ENCODE results near the gene TP53TG5.
A peak's percentile ranks its signal among the peaks of the same experiment; 100 is the strongest.
"Not testable (repeated sequence)": the region's sequence is repeated elsewhere in the genome, so short reads cannot be mapped to it uniquely, and the experiment has no call there.

TP53TG5 gene

DNA sequence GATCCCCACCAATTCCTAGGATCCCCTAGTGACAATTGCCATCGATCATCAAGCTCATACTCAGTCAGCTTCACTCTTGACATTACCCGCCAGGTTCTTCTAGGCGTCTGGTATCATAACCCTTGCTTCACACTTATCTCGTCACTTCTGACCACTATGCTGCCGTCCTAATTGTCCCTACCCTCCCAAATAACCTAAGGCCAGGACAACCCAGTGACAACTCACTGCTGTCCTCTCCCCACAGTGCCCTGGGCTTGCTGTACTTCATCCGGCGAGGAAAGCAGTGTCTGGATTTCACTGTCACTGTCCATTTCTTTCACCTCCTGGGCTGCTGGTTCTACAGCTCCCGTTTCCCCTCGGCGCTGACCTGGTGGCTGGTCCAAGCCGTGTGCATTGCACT, 11.5 kb downstream of the TP53TG5 start:
- no peak for DNase-seq (ENCODE audit: low read depth in 2 of 2)

DNA sequence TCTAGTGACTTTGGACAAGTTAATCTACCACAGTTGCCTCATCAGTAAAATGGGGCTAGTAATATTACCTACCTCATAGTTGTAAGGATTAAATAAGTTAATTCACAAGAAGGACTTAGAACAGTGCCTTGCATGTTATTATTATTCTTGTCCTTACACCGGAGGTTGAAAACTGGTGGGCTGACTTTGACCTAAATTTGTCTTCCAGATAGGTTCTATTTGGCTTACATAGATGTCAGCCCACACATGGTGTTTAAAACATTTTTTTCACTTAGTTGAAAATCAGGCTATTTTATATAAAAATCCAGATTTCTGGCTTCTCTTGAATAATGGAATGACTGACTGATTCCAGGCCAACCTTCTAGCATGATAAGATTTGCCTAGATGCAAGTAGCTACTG, 11.9 kb downstream of the TP53TG5 start:
- no peak for DNase-seq (ENCODE audit: low read depth in 2 of 2)

DNA sequence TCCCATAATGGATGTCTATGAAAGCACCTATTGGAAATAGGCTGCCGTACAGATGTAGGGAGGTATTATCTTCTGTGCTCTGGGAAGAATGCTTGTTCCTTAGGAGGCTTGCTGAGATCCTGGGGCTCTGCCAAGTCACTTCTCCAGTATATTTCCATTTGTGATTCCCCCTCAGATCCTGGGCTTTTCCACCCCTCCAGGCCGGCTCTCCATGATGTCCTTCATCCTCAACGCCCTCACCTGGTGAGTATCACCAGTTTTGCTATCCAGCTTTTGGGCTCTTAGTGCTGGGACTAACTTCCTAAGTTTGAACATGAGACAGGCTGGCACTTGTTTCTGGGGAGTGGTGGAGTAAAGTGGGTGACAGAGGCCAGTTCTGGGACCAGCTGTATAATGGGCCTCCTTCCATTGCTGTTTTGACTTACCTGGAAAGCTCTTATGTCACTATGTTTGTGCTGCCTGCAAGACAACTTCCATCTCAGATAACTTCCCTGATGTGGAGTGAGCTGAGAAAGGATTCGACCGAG, 12.6 kb downstream of the TP53TG5 start:
- DNase-seq (ENCODE audit: low read depth in 2 of 2): no peak

DNA sequence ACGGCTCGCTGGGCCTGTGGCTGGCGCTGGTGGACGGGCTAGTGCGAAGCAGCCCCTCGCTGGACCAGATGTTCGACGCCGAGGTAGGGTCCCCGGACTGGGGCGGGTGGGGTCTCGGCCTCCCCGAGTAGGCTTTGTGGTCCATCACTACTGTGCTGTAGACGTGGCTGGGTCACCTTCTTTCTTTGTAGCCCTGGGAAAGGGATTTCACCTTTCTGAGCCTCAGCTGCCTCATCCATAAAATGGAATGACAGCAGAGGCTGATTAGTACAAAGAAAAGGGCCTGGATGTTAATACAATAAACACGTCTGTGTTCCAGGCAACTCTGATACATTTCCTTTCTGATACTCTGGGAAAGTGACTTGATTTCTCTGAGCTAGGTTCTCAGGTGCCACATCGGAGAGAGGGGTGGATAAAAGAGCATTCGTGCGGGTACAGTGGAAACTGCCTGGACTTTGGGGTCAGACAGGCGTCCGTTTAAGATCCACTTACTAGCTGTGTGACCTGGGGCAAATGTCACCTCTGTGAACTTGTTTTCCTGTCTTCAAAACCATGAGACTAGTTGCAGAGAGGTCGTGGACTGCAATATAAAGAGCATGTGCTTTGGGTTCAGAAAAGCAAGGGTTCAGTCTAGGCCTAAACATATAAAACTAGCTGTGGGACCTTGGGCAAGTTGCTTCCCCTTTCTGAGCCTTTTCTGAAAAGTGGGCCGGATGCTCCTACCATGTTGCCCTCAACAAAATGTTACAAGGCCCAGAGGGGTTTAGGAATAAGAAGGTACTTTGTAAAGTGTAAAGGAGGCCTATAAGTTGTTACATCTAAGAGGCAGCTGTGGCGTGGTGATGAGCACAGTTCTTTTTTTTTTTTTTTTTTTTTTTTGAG, 14.3 kb downstream of the TP53TG5 start:
- DNase-seq (ENCODE audit: low read depth in 2 of 2): no peak

DNA sequence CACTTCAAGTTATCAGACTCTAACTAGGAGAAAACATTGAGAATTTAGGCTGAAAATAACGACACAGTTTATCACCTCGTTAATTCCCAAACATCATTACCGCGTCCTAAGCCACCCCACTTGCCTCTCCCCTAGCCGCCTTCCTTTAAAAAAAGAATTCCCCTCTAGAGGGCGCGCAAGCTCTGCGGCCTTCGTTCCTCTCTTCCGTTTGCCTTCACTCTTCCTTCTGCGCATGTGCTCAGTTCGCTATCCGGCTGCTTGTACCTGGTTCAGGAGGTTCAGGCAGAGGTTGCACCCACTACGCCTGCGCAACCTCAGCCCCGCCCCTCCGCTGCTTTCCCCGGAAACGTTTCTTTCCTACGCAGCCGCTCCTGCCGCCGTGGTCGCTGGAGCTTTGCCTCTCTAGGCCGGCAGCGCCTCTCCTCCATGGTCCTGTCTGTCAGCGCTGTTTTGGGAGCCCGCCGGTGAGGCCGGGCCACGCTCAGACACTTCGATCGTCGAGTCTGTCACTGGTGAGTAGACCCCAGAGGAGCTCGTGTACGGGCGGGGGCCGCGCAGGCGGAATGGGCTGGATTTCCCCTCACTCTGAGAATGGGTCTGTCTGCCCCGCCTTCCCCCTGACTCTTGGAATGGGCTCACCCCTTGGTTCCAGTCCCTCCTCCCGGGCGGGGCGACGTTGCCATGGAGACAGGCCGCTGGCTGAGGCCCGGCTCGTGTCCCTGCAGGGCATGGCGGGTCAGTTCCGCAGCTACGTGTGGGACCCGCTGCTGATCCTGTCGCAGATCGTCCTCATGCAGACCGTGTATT, 15.1 kb downstream of the TP53TG5 start, which contains the start of gene SYS1:
Gene SYS1 (plus strand): TSS at position 353 of the 807 bp plus-strand sequence. CDS start 376 bp downstream, at position 729.
- DNase-seq (ENCODE audit: low read depth in 2 of 2): peak; percentile 97

DNA sequence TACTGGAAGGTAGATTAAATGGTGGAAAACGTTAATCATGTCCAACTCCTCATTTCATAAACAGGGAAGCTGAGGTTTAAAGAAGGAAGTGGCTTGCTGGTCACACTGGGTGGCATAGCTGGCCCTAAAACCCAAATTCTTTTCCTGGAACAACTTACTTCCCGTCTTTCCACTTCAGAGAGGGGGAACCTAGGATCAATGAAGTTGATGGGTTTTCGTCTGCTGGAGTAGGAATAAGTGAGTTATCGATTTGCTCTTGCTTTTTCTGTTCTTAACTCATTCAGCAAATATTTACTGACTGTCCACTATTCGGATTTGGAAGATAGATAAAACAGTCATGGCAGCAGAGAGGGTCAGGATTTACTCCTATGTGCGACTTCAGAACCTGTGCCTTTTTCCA, 16.3 kb downstream of the TP53TG5 start:
- no peak for DNase-seq (ENCODE audit: low read depth in 2 of 2)

DNA sequence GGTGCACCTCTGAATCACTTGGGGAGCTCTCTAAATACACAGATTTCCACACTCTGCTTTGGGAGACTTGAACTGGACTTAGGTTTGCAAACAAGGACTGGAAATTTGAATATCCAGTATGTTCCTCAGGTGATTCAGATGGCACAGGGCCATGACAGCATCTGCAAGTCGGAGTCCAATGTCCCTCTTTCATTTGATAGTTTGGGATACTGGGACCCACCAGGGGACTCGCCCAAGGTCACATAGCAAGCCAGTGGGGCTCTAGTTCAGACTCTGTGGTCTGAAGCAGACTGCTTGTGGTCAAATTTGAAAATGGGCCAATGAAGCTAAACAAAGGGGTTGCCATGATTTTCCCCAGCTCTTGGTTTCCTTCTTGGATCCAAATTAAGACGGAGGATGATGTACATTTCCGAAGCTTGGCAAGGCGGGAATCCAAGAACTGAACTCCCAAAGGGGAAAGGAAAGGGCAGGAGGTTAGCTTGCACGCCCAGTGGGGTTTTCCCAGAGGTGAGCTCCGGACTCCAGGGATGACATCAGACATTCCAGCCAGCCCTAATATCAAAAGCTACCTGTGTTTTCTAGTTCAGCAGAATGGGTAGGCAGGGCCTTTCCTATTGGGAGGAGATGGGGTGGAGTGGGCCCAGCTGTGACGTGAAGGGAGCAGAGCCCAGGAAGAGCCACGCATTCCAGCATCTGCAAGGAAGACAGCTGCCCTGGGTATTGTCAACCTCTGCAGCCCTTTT, 18.5 kb downstream of the TP53TG5 start:
- DNase-seq (ENCODE audit: low read depth in 2 of 2): no peak

DNA sequence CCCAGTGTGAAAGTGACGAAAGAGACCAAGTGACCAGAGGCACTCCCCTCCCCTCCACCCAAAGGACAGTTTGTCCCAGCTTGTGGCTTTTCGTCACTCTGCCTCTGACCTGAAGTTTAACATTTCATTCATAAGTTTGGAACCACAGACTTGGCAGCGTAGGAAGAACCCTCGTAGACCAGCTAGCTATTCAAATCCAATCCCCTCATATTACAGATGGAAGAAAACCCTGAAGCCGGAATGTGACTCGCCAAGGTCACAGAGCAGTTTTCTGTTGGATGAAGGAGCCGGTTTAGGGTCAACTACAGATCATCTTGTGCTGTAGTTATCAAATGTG, 19.1 kb downstream of the TP53TG5 start:
- DNase-seq (ENCODE audit: low read depth in 2 of 2): no peak

DNA sequence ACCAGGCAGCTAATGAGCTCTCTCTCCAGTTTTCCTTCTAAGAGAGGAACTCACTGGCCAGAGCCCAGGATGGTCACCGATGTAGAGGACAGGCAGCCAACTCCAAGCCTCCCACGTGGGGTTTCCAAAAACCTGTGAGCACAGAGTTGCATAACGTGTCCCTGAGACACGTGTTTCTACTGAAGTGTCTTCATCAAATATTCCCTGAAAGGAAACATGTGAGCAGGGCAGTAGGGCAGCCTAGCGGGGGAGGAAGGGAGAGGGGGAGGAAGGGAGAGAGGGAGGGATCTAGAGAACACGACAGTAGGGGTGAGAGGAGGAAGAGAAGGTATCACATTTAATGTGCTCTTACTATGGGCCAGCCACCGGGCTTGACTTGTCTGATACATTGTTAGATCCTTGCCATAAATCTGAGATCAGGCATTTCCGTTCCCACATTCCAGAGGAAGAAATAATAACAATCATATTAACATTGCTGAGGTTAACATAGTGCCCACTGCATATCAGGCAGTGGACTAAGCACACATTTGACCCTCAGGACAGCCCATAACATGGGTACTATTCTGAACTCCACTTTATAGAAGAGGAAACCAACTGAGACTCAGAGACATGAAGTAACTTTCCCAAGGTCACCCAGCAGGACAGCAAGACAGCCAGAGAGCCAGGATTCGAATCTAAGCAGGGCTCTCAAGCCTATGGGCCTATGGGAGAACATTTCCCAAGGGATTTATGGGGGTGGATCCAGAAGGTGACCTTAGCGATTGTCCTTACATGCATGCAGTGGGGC, 19.6 kb downstream of the TP53TG5 start:
- DNase-seq (ENCODE audit: low read depth in 2 of 2): no peak

DNA sequence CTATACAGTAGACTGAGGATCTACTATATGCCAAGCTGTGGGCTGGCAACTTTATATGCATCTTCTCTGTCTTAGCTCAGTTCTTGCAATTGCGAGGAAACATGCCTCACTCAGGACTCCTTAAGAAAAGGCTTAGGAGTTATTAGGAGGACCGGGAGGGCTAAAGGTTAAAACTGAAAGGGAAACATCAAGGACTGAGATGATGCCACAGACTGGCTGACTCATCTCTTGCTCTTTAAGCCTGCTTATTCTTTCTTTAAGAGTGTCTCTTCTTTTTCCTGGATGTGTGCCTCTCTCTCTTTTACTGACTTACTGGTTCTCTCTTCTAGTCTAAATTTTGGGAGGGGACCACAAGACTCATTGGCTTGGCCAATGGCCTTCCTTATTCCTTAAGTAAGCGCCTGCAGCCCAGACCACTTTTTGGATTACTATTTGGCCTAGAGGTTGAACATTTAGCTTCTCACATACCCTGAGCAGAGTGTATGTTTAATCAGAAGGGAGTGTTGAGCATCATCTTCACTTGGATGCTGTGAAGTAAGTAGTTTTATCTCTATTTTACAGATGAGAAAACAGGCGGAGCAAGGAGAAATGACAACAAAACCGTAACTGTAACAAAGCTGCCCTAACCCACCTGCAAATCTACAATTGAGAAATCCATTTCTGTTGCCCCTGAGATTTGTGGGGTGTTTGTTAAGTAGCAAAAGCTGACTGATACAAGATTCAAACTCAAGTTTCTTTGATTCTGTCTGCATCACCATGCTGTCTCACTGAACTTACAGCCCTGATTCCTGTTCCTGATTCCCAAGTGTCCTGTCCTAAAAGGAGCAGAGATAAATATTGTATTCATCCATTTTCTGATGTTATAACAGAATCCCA, 22.7 kb downstream of the TP53TG5 start:
- no peak for DNase-seq (ENCODE audit: low read depth in 2 of 2)

DNA sequence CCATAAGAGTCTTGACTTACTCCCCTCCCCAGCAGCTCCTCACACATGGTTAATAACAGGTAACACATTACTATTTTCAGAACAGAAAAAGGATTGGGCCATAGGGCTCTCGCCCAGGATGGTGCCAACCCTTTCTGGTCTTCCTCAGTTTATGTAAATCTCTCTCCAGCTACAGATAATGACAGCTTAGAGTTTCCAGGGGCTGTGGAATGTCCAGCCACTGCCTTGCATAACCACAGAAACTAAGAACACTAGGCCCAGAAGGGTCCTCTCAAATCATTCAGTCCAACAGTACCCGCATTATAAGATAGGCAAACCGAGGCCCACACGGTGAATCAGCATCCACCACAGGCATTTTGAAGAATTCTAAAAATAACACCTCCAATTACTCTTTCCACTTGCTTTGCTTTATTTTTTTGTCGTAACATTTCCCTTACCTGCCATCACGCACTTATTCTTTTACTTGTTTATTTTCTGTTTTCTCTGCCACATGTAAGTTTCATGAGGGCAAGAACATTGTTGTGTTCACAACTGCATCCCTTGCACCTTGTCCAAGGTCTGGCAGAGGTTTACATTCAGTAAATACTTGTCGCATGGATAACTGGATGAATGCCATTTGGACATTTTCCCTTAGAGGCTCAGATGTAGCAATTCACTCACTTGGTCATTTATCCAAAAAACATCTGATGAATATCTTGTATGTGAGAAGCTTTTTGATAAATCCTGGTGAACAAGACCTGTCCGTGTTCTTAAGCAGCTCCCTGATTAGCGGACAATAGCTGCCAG, 23.5 kb downstream of the TP53TG5 start:
- no peak for DNase-seq (ENCODE audit: low read depth in 2 of 2)

DNA sequence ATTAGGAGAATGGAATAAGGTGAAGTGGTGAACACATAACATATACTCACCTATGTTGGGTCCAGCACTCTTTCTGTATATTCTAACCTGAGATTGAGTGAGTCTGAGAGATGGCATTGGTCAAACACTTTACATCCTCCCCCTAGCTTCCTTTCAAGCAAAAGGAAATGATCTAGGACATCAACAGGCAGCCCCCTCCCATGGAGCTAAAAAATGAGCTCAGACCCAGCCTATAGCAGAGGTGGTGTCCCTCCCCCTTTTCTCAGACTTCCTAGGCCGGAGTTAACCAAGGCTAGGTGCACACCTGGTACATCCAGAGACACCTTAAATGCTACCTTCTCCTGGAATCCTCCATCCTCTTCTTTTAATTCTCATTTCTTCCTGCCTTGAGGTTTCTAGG, 24.4 kb downstream of the TP53TG5 start:
- no peak for DNase-seq (ENCODE audit: low read depth in 2 of 2)

DNA sequence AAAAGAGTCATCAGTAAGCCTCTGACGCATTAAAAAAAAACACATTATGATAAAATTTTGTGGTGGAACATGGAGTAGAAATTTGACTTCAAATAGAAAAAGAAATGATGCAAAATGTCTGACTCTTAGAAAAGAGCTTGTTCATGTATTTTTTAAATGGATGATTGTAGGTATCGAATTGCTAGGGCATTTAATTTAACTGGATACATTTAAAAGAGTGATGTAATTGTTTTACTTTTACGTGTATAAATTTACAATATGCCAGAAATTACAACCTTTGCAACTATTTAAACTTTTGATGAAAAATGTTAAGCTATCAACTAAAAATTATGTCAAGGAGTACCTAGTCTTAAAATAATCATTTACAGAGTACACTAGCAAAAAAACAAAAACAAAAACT, 25.4 kb downstream of the TP53TG5 start:
- DNase-seq (ENCODE audit: low read depth in 2 of 2): no peak

DNA sequence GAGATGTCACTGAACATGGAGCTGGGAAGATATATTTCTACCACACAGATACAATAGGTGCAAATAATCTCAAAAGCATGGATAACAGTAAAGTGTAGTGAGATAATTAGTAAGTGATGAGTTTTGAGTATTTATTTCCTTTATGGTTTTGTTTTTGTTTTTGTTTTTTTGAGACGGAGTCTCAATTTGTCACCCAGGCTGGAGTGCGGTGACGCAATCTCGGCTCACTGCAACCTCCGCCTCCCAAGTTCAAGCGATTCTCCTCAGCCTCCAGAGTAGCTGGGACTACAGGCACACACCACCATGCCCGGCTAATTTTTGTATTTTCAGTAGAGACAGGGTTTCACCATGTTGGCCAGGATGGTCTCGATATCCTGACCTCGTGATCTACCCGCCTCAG, 27.3 kb downstream of the TP53TG5 start:
- DNase-seq (ENCODE audit: low read depth in 2 of 2): not testable (repeated sequence)

DNA sequence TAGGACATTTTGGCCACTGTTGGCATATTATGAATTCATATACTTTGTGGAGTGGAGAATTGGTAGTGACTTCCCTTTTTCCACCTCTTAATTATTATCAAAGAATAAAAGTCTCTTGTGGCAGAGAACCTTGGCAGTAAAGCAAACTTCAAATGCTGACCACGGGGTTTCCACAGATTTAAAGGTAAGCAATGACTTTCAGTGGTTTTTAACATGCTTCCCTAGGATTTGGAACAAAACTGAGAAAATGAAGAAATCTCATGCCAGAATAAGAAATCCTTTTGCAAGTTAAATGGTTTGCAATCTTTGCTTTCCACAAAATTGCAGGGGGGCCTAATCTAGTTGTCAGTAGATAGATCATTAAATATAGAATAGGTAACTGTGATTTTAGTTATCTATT, 27.9 kb downstream of the TP53TG5 start:
- DNase-seq (ENCODE audit: low read depth in 2 of 2): no peak

DNA sequence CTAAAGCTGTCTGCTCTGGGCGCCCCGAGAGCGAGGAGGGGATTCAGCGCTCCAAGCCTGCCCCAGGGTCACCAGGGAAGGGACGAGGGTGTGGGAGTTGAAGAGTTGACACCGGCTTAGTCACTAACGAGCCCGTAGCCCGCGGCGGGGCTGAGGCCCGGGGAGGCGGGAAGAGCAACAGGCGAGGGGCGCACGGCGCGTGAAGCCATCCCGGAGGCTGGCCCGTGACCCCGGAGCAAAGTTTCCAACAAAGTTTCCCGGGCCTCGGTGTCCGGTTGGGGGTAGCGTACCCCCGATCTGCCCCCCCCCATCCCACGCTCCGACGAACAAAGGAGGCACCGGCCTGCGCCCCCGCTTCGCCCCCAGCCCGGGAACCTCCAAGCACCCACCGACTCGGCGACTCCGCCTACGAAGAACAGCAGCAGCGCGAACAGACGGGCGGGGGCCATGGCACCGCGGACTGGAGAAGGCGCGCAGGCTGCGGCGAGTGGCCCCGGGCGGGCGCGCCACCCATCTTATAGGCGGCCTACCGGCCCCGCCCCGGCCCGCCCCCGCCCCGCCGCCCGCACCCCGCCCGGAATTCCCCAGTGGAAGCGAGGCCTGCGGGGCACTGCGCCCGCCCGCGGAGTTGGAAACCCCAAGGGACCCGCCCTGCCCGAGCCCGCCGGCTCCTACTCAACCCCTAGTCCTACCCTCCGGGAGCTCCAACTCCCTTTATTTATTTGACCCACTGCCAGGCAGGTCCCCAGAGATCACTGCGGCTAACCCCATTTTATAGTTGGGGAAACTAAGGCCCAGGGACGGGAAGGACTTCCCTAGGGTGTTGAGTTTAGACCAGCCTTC, 30.0 kb downstream of the TP53TG5 start, which contains the start of gene SDC4:
Gene SDC4 (minus strand): TSS at position 489 of the 843 bp plus-strand sequence. CDS start 40 bp downstream, at position 449.
- peak; percentile 11 to 34 for DNase-seq (ENCODE audit: low read depth in 2 of 2)

DNA sequence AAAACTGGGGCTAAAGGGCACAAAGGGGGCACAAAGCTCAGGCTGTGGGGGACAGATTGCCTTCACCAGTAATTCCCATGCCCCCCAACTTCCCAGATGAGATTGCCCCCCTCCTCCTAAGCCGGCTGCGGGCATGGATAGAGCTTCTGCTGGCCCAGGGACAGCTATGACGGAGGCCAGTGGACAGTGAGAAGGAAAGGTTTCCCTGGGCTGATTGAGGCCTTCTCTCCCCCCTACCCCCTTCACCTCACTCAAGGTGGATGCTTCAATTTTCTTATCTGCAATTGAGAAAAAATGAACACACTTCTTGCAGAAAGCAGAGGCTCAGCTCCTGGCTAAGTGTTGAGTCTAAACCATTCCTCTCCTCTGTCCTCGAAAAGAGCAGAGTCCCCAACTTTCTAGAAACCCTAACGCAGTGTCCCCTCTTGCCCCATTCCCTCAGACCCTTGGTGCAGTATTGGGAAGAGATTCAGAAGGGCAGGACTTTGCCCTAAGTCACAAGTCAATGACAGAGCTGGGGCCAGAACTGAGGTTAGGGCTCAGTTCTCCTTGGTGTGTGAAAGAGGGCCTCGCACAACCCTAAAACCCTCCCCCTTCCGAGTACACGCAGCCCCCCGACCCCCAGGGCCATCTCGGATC, 30.7 kb downstream of the TP53TG5 start:
- DNase-seq (ENCODE audit: low read depth in 2 of 2): no peak

DNA sequence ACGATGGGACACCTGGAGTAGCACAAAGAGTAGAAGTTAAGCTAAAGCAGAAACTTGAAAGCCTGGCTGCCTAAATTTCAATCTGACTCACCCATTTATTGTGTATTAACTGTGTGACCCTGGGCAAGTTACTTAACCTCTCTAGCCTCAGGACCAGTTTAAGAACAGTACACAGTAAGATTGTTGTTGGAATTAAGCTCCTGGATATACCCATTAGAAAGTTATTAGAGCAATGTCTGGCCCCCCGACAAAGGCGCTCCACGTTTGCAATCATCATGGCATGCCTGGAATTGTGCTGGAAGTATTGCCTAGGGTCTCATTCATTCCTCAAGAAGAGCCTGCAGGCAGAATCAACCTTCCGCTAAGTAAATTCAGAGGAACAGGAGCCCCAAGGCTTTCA, 31.3 kb downstream of the TP53TG5 start:
- no peak for DNase-seq (ENCODE audit: low read depth in 2 of 2)
